GM18868 (cell line): Measurements from ENCODE around the gene FARP2.

Experiments used
- ATAC-seq: cut with Tn5 transposase; IDR thresholded peaks from one replicate; pipeline ENCODE4 v1.9.1; 2021; ENCODE audit warnings: mild to moderate bottlenecking, moderate library complexity; ENCODE audit not compliant: unreplicated experiment

FARP2 gene

DNA sequence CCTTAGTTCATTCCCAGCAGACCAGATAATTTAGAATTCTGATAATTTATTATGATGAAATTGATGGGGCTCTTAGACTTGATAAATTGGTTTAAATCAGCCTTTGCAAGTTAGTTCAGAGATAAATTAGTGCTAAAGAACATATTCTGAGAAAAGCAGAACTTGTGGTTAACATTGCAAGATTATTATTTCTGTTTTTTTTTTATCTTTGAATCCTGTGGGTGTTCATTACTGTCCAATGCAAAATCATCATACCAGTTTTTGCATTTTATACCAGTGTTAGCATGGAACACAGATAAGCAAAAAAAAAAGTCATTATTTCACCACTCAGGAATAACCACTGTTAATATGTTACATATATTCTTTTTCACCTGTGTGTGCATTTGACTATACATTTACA, 31.3 kb upstream of the FARP2 start:
- no peak for ATAC-seq

DNA sequence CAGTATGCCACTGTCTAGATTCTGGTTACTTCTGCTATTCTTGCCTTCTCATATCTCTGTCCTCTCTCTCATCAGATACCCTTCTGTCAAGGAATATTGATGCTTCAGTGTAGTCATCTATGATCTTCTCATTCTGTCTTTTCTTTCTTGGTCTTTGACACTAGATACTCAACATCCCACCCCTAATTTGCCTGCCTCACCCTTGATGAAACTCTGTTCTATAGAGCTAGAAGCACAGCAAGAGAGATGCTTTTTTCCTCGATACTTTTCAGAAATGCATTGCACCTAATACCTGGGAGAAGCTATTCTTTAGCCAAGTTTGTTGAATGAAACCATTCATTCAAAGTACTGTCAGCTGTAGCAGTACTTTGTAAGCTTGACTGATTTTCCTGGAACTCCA, 30.8 kb upstream of the FARP2 start:
- ATAC-seq = no peak

- ATAC-seq = no peak
Observed at GRCh38 chr2:241329669-241330615, 26.1 kb upstream of the FARP2 start.

- ATAC-seq = no peak
Observed at GRCh38 chr2:241330616-241330981, 25.5 kb upstream of the FARP2 start.

DNA sequence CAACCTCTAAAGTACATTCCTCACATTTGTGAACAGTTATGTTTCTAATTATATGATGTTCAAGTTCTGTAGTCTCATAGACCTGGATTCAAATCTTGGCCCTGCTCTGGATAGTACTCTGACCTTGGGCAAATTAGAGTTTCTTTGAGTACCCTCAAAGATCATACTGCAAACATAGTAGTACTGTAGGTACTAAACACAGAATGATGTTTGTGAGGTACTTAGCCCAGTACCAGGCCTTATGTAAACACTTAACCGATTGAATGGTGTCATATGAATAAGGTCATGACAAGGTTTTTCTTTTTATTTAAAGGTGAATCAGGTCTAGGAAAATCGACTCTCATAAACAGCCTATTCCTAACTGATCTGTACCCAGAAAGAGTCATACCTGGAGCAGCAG, 21.3 kb upstream of the FARP2 start:
- ATAC-seq = no peak

- no peak for ATAC-seq
Observed at GRCh38 chr2:241339839-241340630, 16.1 kb upstream of the FARP2 start.

- no peak for ATAC-seq
Observed at GRCh38 chr2:241340631-241341163, 15.4 kb upstream of the FARP2 start.

- no peak for ATAC-seq
Observed at GRCh38 chr2:241344925-241345651, 11.0 kb upstream of the FARP2 start.

DNA sequence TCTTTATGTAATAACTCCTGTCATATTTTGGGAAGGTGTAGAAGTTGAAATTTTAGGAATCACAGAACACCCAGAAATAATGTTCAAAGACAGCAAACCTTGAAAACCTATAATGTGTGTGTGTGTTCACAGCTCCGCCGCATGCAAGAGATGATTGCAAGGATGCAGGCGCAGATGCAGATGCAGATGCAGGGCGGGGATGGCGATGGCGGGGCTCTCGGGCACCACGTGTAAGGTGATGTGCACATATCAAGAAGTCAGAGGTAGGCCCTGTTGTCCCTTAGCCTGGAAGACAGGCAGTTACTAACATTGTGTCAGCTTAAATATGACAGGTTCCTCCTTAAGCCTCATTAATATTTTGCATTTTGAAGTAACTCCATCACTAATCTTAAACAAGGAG, 6.1 kb upstream of the FARP2 start:
- ATAC-seq = no peak

DNA sequence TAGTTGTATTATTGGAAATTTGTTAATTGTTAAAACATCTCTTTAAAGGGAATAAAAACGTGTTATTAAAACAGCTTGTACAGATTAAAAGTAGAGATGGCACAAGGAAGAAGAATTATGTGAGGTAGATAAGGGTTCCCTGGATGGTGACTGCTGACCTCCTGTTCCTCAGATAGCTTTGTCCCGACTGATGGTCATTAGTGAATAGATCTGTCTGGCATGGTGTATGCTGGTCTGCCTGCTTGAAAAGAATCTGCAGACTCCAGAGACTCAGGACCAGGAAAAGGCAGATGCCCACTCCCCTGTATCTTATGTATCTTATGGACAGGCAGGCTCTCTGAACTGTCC, 5.6 kb upstream of the FARP2 start:
- ATAC-seq = no peak

GRCh38 chr2:241350878-241351639, 5.0 kb upstream of the FARP2 start:
- ATAC-seq = no peak

DNA sequence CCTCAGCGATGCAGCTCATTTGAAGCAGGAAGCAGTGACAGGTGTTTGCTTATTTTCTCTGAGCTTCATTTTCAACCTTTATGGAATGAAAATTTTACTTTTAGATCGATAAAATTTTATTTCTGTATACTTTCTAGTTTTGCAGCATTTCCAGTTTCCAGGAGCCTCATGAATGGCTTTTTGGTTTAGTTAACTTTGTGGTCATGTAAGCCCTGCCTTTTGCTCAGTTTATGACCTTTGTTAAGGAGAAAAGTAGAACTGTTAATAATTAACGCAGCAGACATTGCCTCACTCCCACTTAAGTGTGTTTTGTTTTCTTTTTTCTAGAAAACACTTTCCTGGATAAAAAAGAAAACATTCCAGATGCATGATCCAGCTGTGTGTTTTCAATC, 4.4 kb upstream of the FARP2 start:
- ATAC-seq = no peak

DNA sequence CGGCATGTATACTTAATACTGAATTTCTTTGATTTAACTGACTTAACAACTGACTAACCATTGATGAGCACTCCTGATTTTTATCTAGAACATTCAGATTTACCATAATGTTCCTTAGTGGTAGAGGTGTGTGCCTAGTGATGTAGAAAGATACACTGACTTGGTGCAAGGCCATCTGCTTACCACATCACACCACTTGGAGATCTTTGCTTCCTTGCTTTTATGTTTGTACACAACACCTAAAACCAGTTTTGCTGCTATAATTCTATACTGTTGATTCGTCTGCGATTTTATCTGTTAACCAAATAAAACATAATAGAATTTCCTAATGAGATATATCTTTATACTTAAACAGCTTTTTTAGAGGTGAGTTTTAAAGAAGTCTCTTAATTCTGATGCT, 3.9 kb upstream of the FARP2 start:
- ATAC-seq = no peak

DNA sequence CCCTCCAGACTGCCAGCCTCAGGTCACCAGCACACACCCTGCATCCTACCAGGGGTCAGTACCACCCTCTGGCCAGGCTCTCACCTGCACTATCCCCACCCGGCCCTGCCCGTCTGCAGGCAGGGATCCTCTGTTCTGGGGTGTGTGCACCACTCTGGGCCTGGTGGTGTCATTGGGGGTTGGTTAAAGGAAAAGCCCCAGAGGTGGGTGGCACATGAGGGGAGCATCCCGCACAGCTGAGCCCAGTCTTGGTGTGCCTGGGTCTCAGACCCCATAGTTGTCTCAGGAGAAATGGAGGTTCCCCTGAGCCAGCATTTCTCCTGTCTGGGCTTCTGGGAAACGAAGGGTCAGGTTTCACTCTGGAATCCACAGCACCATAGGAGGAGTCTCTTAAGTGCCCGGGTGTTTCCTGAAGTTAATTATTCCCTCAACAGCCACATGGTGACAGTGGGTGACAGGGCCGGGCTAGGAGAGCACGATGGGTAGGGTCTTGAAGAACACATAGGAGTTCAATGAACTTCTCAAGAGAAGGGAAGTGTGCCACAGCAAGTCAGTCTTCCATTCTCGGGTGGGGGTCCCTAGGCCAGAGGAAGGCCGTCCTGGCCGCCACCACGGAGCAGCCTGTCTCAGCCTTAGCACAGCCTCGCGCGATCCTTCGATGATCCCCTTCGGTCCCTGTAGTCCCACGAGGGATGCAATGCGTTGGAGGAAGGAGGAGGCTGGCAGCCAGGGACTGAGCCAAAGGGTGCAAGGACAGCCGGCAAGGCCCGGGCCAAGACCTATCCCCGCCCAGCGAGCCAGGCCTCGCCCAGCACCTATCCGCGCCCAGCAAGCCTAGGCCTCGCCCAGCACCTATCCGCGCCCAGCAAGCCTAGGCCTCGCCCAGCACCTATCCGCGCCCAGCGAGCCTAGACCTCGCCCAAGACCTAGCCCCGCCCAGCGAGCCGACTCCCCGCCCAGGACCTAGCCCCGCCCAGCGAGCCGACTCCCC, 1.1 kb upstream of the FARP2 start:
- no peak for ATAC-seq

DNA sequence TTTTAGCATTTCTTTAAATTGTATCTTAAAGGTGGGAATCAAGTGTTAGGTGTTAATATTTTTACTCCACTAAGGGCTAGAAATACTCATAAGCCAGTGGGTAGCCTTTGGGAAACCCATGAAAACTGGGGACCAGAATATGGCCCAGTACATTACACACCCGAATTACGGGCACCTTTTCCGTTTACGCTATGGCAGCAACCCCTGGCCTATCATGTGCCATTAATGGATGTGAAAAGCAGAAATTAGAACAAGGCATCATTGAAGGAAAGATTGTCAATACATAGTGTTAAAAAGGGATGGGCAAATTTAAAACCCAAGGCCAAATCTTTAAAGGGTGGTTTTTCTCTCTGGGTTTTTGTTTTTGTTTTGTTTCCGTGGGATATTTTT, 781 bp downstream of the FARP2 start:
- no peak for ATAC-seq

GRCh38 chr2:241357531-241357930, 1.4 kb downstream of the FARP2 start:
- ATAC-seq = no peak

GRCh38 chr2:241358470-241358869, 2.4 kb downstream of the FARP2 start:
- peak; percentile 49 for ATAC-seq

DNA sequence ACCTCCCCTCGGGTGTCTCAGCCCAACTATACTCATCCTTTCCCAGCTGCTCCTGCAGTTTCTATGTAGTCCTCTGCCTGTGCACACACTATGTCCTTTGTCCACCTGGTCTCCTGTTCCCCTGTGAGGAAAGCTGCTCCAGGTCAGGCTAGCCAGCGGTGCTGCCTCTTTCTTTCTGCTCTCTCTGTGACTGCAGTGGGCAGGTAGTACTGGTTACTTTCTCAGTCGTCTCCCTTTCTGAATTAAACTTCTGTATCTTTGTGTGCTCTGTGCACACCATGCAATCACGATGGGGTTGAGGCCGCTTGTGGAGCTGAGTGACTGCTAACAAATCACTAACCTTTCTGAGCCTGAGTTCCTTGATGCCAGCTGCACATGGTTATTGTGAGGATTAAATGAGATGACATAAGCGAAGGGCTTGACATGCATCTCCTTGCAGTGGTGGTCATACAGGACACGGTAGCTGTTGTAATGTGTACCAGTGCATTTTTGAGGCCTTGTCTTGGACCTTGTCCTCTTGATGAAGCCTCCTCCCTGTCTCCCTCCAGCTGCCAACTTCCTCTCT, 3.5 kb downstream of the FARP2 start:
- no peak for ATAC-seq

- no peak for ATAC-seq
Observed at GRCh38 chr2:241363426-241363825, 7.3 kb downstream of the FARP2 start.
